GM23338 (cell line): ENCODE results near the gene DDX59. TPM values are rescaled to one million over a fixed set of nuclear protein-coding genes. Genes with fewer than 3 reads are reported as not detected.

Source experiments
- ATAC-seq: fragments of 200-7000 bp; cut with Tn5 transposase; 3 replicates; pipeline ENCODE4 v1.9.1; 2020
- DNase-seq: peaks from one replicate; pipeline ENCODE4 v3.0.0-alpha.2; 2015; ENCODE audit warnings: low spot score
- H2AFZ ChIP-seq: fragments of 200-600 bp; sonication (generic); 2 replicates; pipeline ENCODE4 v1.8.0; 2016; ENCODE audit warnings: antibody characterized with exemption, mild to moderate bottlenecking, moderate library complexity
- H3F3A ChIP-seq: fragments of 200-600 bp; sonication (generic); replicated peaks from 2 replicates; pipeline ENCODE4 v1.8.0; 2017; ENCODE audit warnings: antibody characterized with exemption, mixed run types, low read depth
- H3K27ac ChIP-seq: fragments of 200-600 bp; sonication (generic); 2 replicates; pipeline ENCODE4 v1.6.1; 2016; ENCODE audit warnings: low read depth
- H3K27me3 ChIP-seq: fragments of 200-600 bp; sonication (generic); 2 replicates; pipeline ENCODE4 v1.8.0; 2016; ENCODE audit warnings: mild to moderate bottlenecking, mixed run types, moderate library complexity; ENCODE audit not compliant: insufficient read depth
- H3K36me3 ChIP-seq: fragments of 200-600 bp; sonication (generic); 2 replicates; pipeline ENCODE4 v1.8.0; 2016; ENCODE audit warnings: mild to moderate bottlenecking; ENCODE audit not compliant: insufficient read depth
- H3K4me1 ChIP-seq: fragments of 200-600 bp; sonication (generic); 2 replicates; pipeline ENCODE4 v1.8.0; 2016; ENCODE audit warnings: mild to moderate bottlenecking, moderate library complexity; ENCODE audit not compliant: insufficient read depth
- H3K4me2 ChIP-seq: fragments of 200-600 bp; sonication (generic); 2 replicates; pipeline ENCODE4 v1.7.1; 2017; ENCODE audit warnings: mixed run types
- H3K4me3 ChIP-seq: fragments of 200-600 bp; sonication (generic); 2 replicates; pipeline ENCODE4 v1.6.1; 2016; ENCODE audit warnings: mixed run types
- H3K79me2 ChIP-seq: fragments of 200-600 bp; sonication (generic); replicated peaks from 2 replicates; pipeline ENCODE4 v1.8.0; 2017; ENCODE audit warnings: mild to moderate bottlenecking; ENCODE audit not compliant: insufficient read depth
- H3K9me2 ChIP-seq: fragments of 200-600 bp; sonication (generic); 2 replicates; pipeline ENCODE4 v1.8.0; 2017; ENCODE audit not compliant: insufficient read depth
- H4K20me1 ChIP-seq: fragments of 200-600 bp; sonication (generic); replicated peaks from 2 replicates; pipeline ENCODE4 v1.8.0; 2017; ENCODE audit warnings: mild to moderate bottlenecking; ENCODE audit not compliant: insufficient read depth
- H3K27ac Mint-ChIP-seq: 2 replicates; pipeline ENCODE4 v1.8.0; 2020; ENCODE audit warnings: inconsistent platforms, mild to moderate bottlenecking, moderate library complexity, mixed read lengths
- H3K27me3 Mint-ChIP-seq: 3 replicates; pipeline ENCODE4 v1.8.0; 2022; ENCODE audit warnings: low read depth, mild to moderate bottlenecking, moderate library complexity, mixed read lengths, inconsistent platforms; ENCODE audit not compliant: insufficient read depth, poor library complexity
- H3K36me3 Mint-ChIP-seq: 3 replicates; pipeline ENCODE4 v1.8.0; 2021; ENCODE audit warnings: low read depth, mild to moderate bottlenecking, inconsistent platforms, moderate library complexity, mixed read lengths
- H3K4me1 Mint-ChIP-seq: 3 replicates; pipeline ENCODE4 v1.8.0; 2020; ENCODE audit warnings: mild to moderate bottlenecking, inconsistent platforms, mixed read lengths
- H3K4me3 Mint-ChIP-seq: 3 replicates; pipeline ENCODE4 v1.8.0; 2021; ENCODE audit warnings: moderate library complexity, mild to moderate bottlenecking, inconsistent platforms, mixed read lengths
- H3K9me3 Mint-ChIP-seq: 3 replicates; pipeline ENCODE4 v1.8.0; 2020; ENCODE audit warnings: moderate library complexity, mild to moderate bottlenecking, inconsistent platforms, mixed read lengths
- CREB1 ChIP-seq: fragments of 250-450 bp; sonication (Bioruptor Pico); IDR thresholded peaks from 2 replicates; pipeline ENCODE4 v1.5.0; 2020; ENCODE audit warnings: low read depth, mild to moderate bottlenecking, moderate library complexity
- ETS1 ChIP-seq: IDR thresholded peaks from 2 replicates; pipeline ENCODE4 v1.6.1; 2016; ENCODE audit warnings: antibody characterized with exemption
- JUNB ChIP-seq: IDR thresholded peaks from one replicate; pipeline ENCODE4 v1.6.1; 2016; ENCODE audit warnings: antibody characterized with exemption; ENCODE audit not compliant: unreplicated experiment
- STAT1 ChIP-seq: IDR thresholded peaks from one replicate; pipeline ENCODE4 v1.6.1; 2016; ENCODE audit warnings: antibody characterized with exemption; ENCODE audit not compliant: unreplicated experiment
- ZNF331 ChIP-seq: fragments of 250-450 bp; sonication (Bioruptor Pico); IDR thresholded peaks from 2 replicates; pipeline ENCODE4 v1.5.0; 2020; ENCODE audit warnings: low read depth, mild to moderate bottlenecking, moderate library complexity
- ZNF462 ChIP-seq: fragments of 250-450 bp; sonication (Bioruptor Pico); IDR thresholded peaks from 2 replicates; pipeline ENCODE4 v1.5.0; 2020; ENCODE audit warnings: mild to moderate bottlenecking, moderate library complexity
- polyA plus RNA-seq: library from polyadenylated mRNA; unstranded; fragments of >200 nt; fragmentation: Nextera tagmentation; extraction: Ambion mirVana; gene quantifications from 2 replicates; pipeline ENCODE4 v1.2.1, GENCODE V29; 2016
- total RNA-seq: library from RNA; depleted of rRNA; stranded (reverse); fragments of >200 nt; shearing (Covaris generic); gene quantifications from 2 replicates; pipeline ENCODE4 v1.2.3, GENCODE V29; 2014

The DDX59 gene
- total and polyA plus RNA-seq, 2 experiments from 2014 or later: 14.7 to 15.7 TPM

- no peak for TF ChIP-seq STAT1
- TF ChIP-seq ZNF462: no peak
These were observed 41.4 kb downstream of the DDX59 start (continued) for GRCh38 chr1:200628223-200628881.

- no peak for DNase-seq
- Histone ChIP-seq H2AFZ (peak overlapping the region; percentile 86), H3K79me2 (no peaks in the 10 kb centered on the region), H4K20me1 (no peaks in the 10 kb centered on the region), H3K27me3 (no peaks in the 10 kb centered on the region), H3F3A (no peaks in the 10 kb centered on the region), H3K4me3 (no peak overlapping the region), H3K27ac (no peak overlapping the region), H3K4me2 (no peak overlapping the region), H3K9me2 (no peaks in the 10 kb centered on the region), H3K4me1 (no peaks in the 10 kb centered on the region; the same call in 1 of the 2 replicates), H3K36me3 (no peaks in the 10 kb centered on the region)
- H3K27ac Mint-ChIP-seq: no peak overlapping the region
- peaks cover 4% of the 10 kb centered on the region for H3K27me3 Mint-ChIP-seq
- H3K9me3 Mint-ChIP-seq: no peaks in the 10 kb centered on the region; the same call in 2 of the 3 replicates
- no peaks in the 10 kb centered on the region for H3K36me3 Mint-ChIP-seq
- no peak for ATAC-seq
- peaks cover 13% of the 10 kb centered on the region for H3K4me1 Mint-ChIP-seq
- H3K4me3 Mint-ChIP-seq: no peak overlapping the region
- TF ChIP-seq ETS1 (no peak), ZNF462 (no peak), CREB1 (CRISPR knock-in tag) (no peak), ZNF331 (no peak), JUNB (no peak)
These were observed 42.0 kb downstream of the DDX59 start for GRCh38 chr1:200627575-200628222.
